HFFc6 (cell line): ENCODE measurements around the gene HNRNPA3. TPM values are rescaled to one million over a fixed set of nuclear protein-coding genes. Genes with fewer than 3 reads are reported as not detected.
"Not testable (repeated sequence)": the region's sequence is repeated elsewhere in the genome, so short reads cannot be mapped to it uniquely, and the experiment has no call there.

ENCODE experiments used
- DNase-seq: peaks from one replicate; pipeline ENCODE4 v3.0.0-alpha.2; 2018
- H3K27ac Mint-ChIP-seq: 2 replicates; pipeline ENCODE4 v1.8.0; 2020; ENCODE audit warnings: mild to moderate bottlenecking, mixed read lengths
- H3K27me3 Mint-ChIP-seq: 2 replicates; pipeline ENCODE4 v1.8.0; 2021; ENCODE audit warnings: mild to moderate bottlenecking, moderate library complexity, mixed read lengths; ENCODE audit not compliant: insufficient read depth
- H3K36me3 Mint-ChIP-seq: 2 replicates; pipeline ENCODE4 v1.8.0; 2021; ENCODE audit warnings: low read depth, mixed read lengths
- H3K4me1 Mint-ChIP-seq: 2 replicates; pipeline ENCODE4 v1.8.0; 2020; ENCODE audit warnings: low read depth, mixed read lengths
- H3K4me3 Mint-ChIP-seq: 2 replicates; pipeline ENCODE4 v1.8.0; 2020; ENCODE audit warnings: mild to moderate bottlenecking, moderate library complexity, mixed read lengths
- H3K9me3 Mint-ChIP-seq: 2 replicates; pipeline ENCODE4 v1.8.0; 2020; ENCODE audit warnings: mild to moderate bottlenecking, mixed read lengths
- total RNA-seq, 6 experiments: library from RNA; stranded (reverse); fragmentation: NEBNext Ultra II Directional; extraction: Animal tissue kit (Norgen Biotek cat#: 25700); gene quantifications; 2 replicates in 1 of 6; 3 replicates in 5 of 6; pipeline ENCODE4 v1.2.3, GENCODE V29; 2021
- TF ChIP-seq, protein P1 (sequence below): fragments of 200-600 bp; sonication (generic); IDR thresholded peaks from 2 replicates; pipeline ENCODE4 v1.5.0; 2021; ENCODE audit warnings: antibody characterized with exemption, mild to moderate bottlenecking

Gene HNRNPA3
- total RNA-seq, 6 experiments from 2014 or later, result 165 to 253 (median 205) TPM

DNA sequence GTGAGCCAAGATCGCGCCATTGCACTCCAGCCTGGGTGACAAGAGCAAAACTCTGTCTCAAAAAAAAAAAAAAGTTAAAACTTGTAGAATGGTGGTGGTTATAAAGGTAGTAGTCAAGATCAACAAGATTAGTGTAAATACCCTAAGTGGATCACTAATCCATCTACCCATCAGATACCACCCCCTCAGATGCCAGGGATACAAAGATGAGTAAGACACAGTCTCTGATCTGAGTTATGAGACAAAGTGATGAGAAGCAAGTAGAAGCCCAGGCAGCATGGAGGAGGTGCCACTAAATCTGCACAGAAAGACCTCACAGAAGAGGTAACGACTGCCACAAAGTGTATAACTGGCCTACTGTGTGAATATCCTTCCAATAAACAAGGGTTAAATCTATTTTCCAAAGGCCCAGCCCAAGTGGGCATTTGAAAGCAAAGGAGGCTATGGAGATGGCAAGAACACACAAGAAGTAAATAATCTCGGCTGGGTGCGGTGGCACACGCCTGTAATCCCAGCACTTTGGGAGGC lies 31.7 kb downstream of the HNRNPA3 start:
- TF ChIP-seq, protein P1, sequence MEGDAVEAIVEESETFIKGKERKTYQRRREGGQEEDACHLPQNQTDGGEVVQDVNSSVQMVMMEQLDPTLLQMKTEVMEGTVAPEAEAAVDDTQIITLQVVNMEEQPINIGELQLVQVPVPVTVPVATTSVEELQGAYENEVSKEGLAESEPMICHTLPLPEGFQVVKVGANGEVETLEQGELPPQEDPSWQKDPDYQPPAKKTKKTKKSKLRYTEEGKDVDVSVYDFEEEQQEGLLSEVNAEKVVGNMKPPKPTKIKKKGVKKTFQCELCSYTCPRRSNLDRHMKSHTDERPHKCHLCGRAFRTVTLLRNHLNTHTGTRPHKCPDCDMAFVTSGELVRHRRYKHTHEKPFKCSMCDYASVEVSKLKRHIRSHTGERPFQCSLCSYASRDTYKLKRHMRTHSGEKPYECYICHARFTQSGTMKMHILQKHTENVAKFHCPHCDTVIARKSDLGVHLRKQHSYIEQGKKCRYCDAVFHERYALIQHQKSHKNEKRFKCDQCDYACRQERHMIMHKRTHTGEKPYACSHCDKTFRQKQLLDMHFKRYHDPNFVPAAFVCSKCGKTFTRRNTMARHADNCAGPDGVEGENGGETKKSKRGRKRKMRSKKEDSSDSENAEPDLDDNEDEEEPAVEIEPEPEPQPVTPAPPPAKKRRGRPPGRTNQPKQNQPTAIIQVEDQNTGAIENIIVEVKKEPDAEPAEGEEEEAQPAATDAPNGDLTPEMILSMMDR, result no peak
- peak overlapping the region; percentile 84 for H3K27ac Mint-ChIP-seq
- H3K4me1 Mint-ChIP-seq, result peaks cover 73% of the 10 kb centered on the region
- H3K4me3 Mint-ChIP-seq, result peak overlapping the region; percentile 48
- H3K27me3 Mint-ChIP-seq, result no peaks in the 10 kb centered on the region
- DNase-seq, result no peak
- peaks cover 5% of the 10 kb centered on the region for H3K36me3 Mint-ChIP-seq
- H3K9me3 Mint-ChIP-seq, result no peaks in the 10 kb centered on the region

DNA sequence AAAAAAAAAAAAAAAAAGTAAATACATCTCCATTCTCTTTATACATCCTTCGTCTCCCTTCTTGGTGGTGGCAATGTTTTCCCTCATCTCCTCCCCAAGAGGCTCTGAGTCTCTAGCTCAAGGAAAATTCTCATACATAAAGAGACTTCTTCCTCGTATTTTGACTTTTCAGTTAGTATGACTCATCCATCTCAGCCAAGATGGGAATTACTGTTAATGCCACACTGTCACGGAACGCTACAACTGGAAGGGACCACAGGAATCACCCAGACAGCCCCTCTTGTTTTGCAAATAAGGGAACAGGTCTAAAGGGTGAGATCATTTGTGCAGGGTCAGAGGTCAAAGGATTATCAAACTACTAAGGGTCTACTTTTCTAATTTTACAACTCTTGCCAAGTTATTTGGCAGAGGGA lies 32.4 kb downstream of the HNRNPA3 start:
- peak overlapping the region; percentile 48 for H3K4me3 Mint-ChIP-seq
- no peaks in the 10 kb centered on the region for H3K27me3 Mint-ChIP-seq
- TF ChIP-seq, protein P1, result no peak
- DNase-seq, result peak; percentile 86
- peaks cover 69% of the 10 kb centered on the region for H3K4me1 Mint-ChIP-seq
- no peaks in the 10 kb centered on the region for H3K9me3 Mint-ChIP-seq
- peak overlapping the region; percentile 84 for H3K27ac Mint-ChIP-seq
- H3K36me3 Mint-ChIP-seq, result peaks cover 3% of the 10 kb centered on the region

DNA sequence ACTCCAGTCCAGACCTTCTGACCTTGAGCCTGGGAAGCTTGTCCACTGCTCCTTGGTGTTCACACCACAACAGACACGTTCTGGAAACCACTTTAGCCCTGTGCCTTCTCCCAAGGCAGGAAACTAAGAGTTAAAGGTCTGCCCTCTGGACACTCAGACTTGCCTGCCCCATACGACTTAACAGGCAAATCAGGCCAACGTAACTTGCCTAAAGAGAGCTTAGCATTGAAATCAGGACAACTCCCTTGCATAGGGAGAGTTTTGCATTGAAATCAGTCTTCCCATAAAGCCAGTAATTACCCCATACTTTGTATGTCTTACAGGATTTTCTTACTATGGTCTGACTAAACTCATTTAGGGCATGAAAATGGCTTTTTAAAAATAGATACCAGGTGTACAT lies 33.4 kb downstream of the HNRNPA3 start:
- no peak overlapping the region for H3K4me3 Mint-ChIP-seq
- H3K27ac Mint-ChIP-seq, result peak overlapping the region; percentile 84
- H3K27me3 Mint-ChIP-seq, result no peaks in the 10 kb centered on the region
- DNase-seq, result no peak
- H3K36me3 Mint-ChIP-seq, result peaks cover under 1% of the 10 kb centered on the region; the same call in 1 of the 2 replicates
- H3K4me1 Mint-ChIP-seq, result peaks cover 62% of the 10 kb centered on the region
- TF ChIP-seq, protein P1, result no peak
- H3K9me3 Mint-ChIP-seq, result no peaks in the 10 kb centered on the region

DNA sequence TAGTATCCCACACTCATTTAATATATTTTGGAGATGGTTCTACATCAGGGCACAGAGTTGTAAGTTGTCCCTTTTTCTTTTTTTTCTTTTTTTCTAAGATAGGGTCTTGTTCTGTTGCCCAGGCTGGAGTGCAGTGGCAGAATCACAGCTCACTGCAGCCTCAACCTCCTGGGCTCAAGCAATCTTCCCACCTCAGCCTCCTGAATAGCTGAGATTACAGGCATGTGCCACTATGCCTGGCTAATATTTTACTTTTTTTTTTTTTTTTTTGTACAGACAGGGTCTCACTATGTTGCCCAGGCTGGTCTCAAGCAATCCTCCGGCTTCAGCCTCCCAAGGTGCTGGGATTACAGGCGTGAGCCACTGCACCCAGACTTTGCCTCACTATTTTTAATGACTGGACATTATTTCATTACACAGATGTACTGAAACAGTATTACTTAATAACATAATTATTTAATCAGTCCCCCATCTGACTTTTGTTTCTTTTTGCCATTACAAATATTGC lies 34.0 kb downstream of the HNRNPA3 start:
- not testable (repeated sequence) for DNase-seq, H3K27me3 Mint-ChIP-seq, H3K36me3 Mint-ChIP-seq, H3K9me3 Mint-ChIP-seq, H3K4me3 Mint-ChIP-seq
- peaks cover 62% of the 10 kb centered on the region for H3K4me1 Mint-ChIP-seq
- H3K27ac Mint-ChIP-seq, result peak overlapping the region; percentile 84

DNA sequence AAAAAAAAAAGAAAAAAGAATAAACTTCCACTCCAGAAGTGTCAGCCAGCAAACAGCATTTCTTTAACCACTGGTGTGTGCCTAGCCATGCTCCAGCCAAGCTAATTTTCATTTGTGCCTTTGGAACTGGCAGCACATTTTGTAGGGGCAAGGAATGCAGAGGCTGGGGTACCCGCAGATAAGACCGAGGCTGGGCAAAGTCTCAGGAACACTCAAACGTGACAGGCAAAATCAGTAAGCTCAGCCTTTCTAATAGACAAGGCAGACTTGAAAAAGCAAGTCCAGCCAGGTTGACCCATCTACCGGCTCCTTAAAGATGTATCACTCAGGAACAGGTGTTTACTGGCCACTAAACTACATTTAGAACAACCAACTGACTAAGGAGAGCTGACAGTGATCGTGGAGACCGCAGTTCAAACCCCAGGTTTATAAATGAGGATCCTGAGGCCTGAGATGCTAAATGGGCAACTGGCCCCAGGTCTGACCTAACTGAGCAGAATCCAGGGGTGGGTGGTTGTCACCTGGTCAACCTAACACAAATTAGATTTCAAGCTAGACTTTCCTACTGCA lies 35.2 kb downstream of the HNRNPA3 start:
- peaks cover 16% of the 10 kb centered on the region for H3K36me3 Mint-ChIP-seq
- no peak overlapping the region; the same call in 1 of the 2 replicates for H3K27ac Mint-ChIP-seq
- TF ChIP-seq, protein P1, result no peak
- peaks cover 62% of the 10 kb centered on the region for H3K4me1 Mint-ChIP-seq
- H3K27me3 Mint-ChIP-seq, result no peaks in the 10 kb centered on the region
- no peak for DNase-seq
- H3K4me3 Mint-ChIP-seq, result no peak overlapping the region
- no peaks in the 10 kb centered on the region for H3K9me3 Mint-ChIP-seq

DNA sequence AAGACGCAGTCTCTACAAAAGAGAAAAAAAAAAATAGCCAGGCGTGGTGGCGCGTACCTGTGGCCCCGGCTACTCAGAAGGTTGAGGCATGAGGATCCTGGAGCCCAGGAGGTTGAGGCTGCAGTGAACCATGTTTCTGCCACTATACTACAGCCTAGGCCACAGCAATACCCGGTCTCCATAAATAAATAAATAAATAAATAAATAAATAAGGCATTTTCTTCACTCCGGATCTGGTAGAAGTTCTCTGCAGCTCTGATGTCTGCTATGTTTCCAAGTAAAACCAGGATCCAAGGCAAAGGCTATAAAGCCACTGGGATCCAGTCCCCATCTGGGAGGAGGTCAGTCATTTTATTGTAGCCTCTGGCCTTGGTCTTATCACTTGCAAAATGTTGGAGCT lies 36.4 kb downstream of the HNRNPA3 start:
- H3K27ac Mint-ChIP-seq, result no peak overlapping the region
- peaks cover 26% of the 10 kb centered on the region for H3K36me3 Mint-ChIP-seq
- TF ChIP-seq, protein P1, result no peak

More for the DNA sequence above, 36.4 kb downstream of the HNRNPA3 start:
- Mint-ChIP-seq H3K9me3 (no peaks in the 10 kb centered on the region), H3K4me3 (no peak overlapping the region), H3K4me1 (peaks cover 65% of the 10 kb centered on the region), H3K27me3 (no peaks in the 10 kb centered on the region)
- no peak for DNase-seq
